GM23338 (cell line): ENCODE measurements around the gene NSD1. TPM values are rescaled to one million over a fixed set of nuclear protein-coding genes. Genes with fewer than 3 reads are reported as not detected.
"Not testable (repeated sequence)": the region's sequence is repeated elsewhere in the genome, so short reads cannot be mapped to it uniquely, and the experiment has no call there.

ENCODE experiments used
- ATAC-seq: fragments of 200-7000 bp; cut with Tn5 transposase; 3 replicates; pipeline ENCODE4 v1.9.1; 2020
- DNase-seq: peaks from one replicate; pipeline ENCODE4 v3.0.0-alpha.2; 2015; ENCODE audit warnings: low spot score
- H2AFZ ChIP-seq: fragments of 200-600 bp; sonication (generic); 2 replicates; pipeline ENCODE4 v1.8.0; 2016; ENCODE audit warnings: antibody characterized with exemption, mild to moderate bottlenecking, moderate library complexity
- H3F3A ChIP-seq: fragments of 200-600 bp; sonication (generic); replicated peaks from 2 replicates; pipeline ENCODE4 v1.8.0; 2017; ENCODE audit warnings: antibody characterized with exemption, mixed run types, low read depth
- H3K27ac ChIP-seq: fragments of 200-600 bp; sonication (generic); 2 replicates; pipeline ENCODE4 v1.6.1; 2016; ENCODE audit warnings: low read depth
- H3K27me3 ChIP-seq: fragments of 200-600 bp; sonication (generic); 2 replicates; pipeline ENCODE4 v1.8.0; 2016; ENCODE audit warnings: mild to moderate bottlenecking, mixed run types, moderate library complexity; ENCODE audit not compliant: insufficient read depth
- H3K36me3 ChIP-seq: fragments of 200-600 bp; sonication (generic); 2 replicates; pipeline ENCODE4 v1.8.0; 2016; ENCODE audit warnings: mild to moderate bottlenecking; ENCODE audit not compliant: insufficient read depth
- H3K4me1 ChIP-seq: fragments of 200-600 bp; sonication (generic); 2 replicates; pipeline ENCODE4 v1.8.0; 2016; ENCODE audit warnings: mild to moderate bottlenecking, moderate library complexity; ENCODE audit not compliant: insufficient read depth
- H3K4me2 ChIP-seq: fragments of 200-600 bp; sonication (generic); 2 replicates; pipeline ENCODE4 v1.7.1; 2017; ENCODE audit warnings: mixed run types
- H3K4me3 ChIP-seq: fragments of 200-600 bp; sonication (generic); 2 replicates; pipeline ENCODE4 v1.6.1; 2016; ENCODE audit warnings: mixed run types
- H3K79me2 ChIP-seq: fragments of 200-600 bp; sonication (generic); replicated peaks from 2 replicates; pipeline ENCODE4 v1.8.0; 2017; ENCODE audit warnings: mild to moderate bottlenecking; ENCODE audit not compliant: insufficient read depth
- H3K9me2 ChIP-seq: fragments of 200-600 bp; sonication (generic); 2 replicates; pipeline ENCODE4 v1.8.0; 2017; ENCODE audit not compliant: insufficient read depth
- H4K20me1 ChIP-seq: fragments of 200-600 bp; sonication (generic); replicated peaks from 2 replicates; pipeline ENCODE4 v1.8.0; 2017; ENCODE audit warnings: mild to moderate bottlenecking; ENCODE audit not compliant: insufficient read depth
- H3K27ac Mint-ChIP-seq: 2 replicates; pipeline ENCODE4 v1.8.0; 2020; ENCODE audit warnings: inconsistent platforms, mild to moderate bottlenecking, moderate library complexity, mixed read lengths
- H3K27me3 Mint-ChIP-seq: 3 replicates; pipeline ENCODE4 v1.8.0; 2022; ENCODE audit warnings: low read depth, mild to moderate bottlenecking, moderate library complexity, mixed read lengths, inconsistent platforms; ENCODE audit not compliant: insufficient read depth, poor library complexity
- H3K36me3 Mint-ChIP-seq: 3 replicates; pipeline ENCODE4 v1.8.0; 2021; ENCODE audit warnings: low read depth, mild to moderate bottlenecking, inconsistent platforms, moderate library complexity, mixed read lengths
- H3K4me1 Mint-ChIP-seq: 3 replicates; pipeline ENCODE4 v1.8.0; 2020; ENCODE audit warnings: mild to moderate bottlenecking, inconsistent platforms, mixed read lengths
- H3K4me3 Mint-ChIP-seq: 3 replicates; pipeline ENCODE4 v1.8.0; 2021; ENCODE audit warnings: moderate library complexity, mild to moderate bottlenecking, inconsistent platforms, mixed read lengths
- H3K9me3 Mint-ChIP-seq: 3 replicates; pipeline ENCODE4 v1.8.0; 2020; ENCODE audit warnings: moderate library complexity, mild to moderate bottlenecking, inconsistent platforms, mixed read lengths
- CREB1 ChIP-seq: fragments of 250-450 bp; sonication (Bioruptor Pico); IDR thresholded peaks from 2 replicates; pipeline ENCODE4 v1.5.0; 2020; ENCODE audit warnings: low read depth, mild to moderate bottlenecking, moderate library complexity
- NANOG ChIP-seq: IDR thresholded peaks from 2 replicates; pipeline ENCODE4 v1.6.1; 2016; ENCODE audit warnings: antibody characterized with exemption, borderline replicate concordance
- POLR2AphosphoS5 ChIP-seq: IDR thresholded peaks from 2 replicates; pipeline ENCODE4 v1.6.1; 2016; ENCODE audit warnings: antibody characterized with exemption, low read depth
- polyA plus RNA-seq: library from polyadenylated mRNA; unstranded; fragments of >200 nt; fragmentation: Nextera tagmentation; extraction: Ambion mirVana; gene quantifications from 2 replicates; pipeline ENCODE4 v1.2.1, GENCODE V29; 2016
- total RNA-seq: library from RNA; depleted of rRNA; stranded (reverse); fragments of >200 nt; shearing (Covaris generic); gene quantifications from 2 replicates; pipeline ENCODE4 v1.2.3, GENCODE V29; 2014
- TF ChIP-seq, protein P1 (sequence below): IDR thresholded peaks from 2 replicates; pipeline ENCODE4 v1.6.1; 2016; ENCODE audit warnings: antibody characterized with exemption
- TF ChIP-seq, protein P2 (sequence below), 2 experiments: fragments of 200-600 bp in 1 of 2; sonication (generic) in 1 of 2; conservative IDR thresholded peaks; 2 replicates each; pipeline versions ENCODE4 v1.5.1 to v1.6.1; 2016 to 2017; ENCODE audit warnings: antibody characterized with exemption in 2 of 2, low read depth in 2 of 2, mild to moderate bottlenecking in 2 of 2, moderate library complexity in 1 of 2
- TF ChIP-seq, protein P3 (sequence below): fragments of 250-450 bp; sonication (Bioruptor Pico); IDR thresholded peaks from 2 replicates; pipeline ENCODE4 v1.5.0; 2020; ENCODE audit warnings: mild to moderate bottlenecking, moderate library complexity

Gene NSD1
- total and polyA plus RNA-seq, 2 experiments from 2014 or later, result 96.4 to 106 TPM

GRCh38 chr5:177304392-177305119 is 171.0 kb downstream of the NSD1 start:
- peaks cover 45% of the 10 kb centered on the region for H3K4me1 Mint-ChIP-seq
- H3K9me3 Mint-ChIP-seq, result no peaks in the 10 kb centered on the region; the same call in 2 of the 3 replicates
- no peak overlapping the region for H2AFZ ChIP-seq

GRCh38 chr5:177306103-177306640 is 172.6 kb downstream of the NSD1 start:
- Histone ChIP-seq H3F3A (peaks cover 31% of the 10 kb centered on the region), H3K36me3 (peaks cover 17% of the 10 kb centered on the region), H3K4me1 (peaks cover 14% of the 10 kb centered on the region), H3K79me2 (peaks cover 21% of the 10 kb centered on the region), H4K20me1 (peaks cover 27% of the 10 kb centered on the region)
- H3K4me3 Mint-ChIP-seq, result peak overlapping the region; percentile 38; the same call in 2 of the 3 replicates
- H2AFZ ChIP-seq, DNase-seq, H3K27ac Mint-ChIP-seq, H3K4me3 ChIP-seq, H3K9me3 Mint-ChIP-seq, ATAC-seq, H3K9me2 ChIP-seq, H3K27ac ChIP-seq, H3K27me3 ChIP-seq, H3K4me2 ChIP-seq: not testable (repeated sequence)
- peaks cover 38% of the 10 kb centered on the region for H3K36me3 Mint-ChIP-seq
- H3K4me1 Mint-ChIP-seq, result peaks cover 40% of the 10 kb centered on the region
- peaks cover 22% of the 10 kb centered on the region for H3K27me3 Mint-ChIP-seq

More at GRCh38 chr5:177304392-177305119, 171.0 kb downstream of the NSD1 start:
- peak overlapping the region; percentile 99 for H3K4me2 ChIP-seq
- 0 out of 2 replicates have a peak overlapping the region, but pooled peaks have one; percentile 80 for H3K27ac ChIP-seq
- peaks cover 23% of the 10 kb centered on the region for H4K20me1 ChIP-seq
- peaks cover 17% of the 10 kb centered on the region for H3K36me3 ChIP-seq
- H3K4me3 Mint-ChIP-seq, result peak overlapping the region; percentile 99
- no peaks in the 10 kb centered on the region for H3K27me3 ChIP-seq
- H3K36me3 Mint-ChIP-seq, result peaks cover 47% of the 10 kb centered on the region
- TF ChIP-seq POLR2AphosphoS5 (no peak), NANOG (no peak), CREB1 (no peak)
- TF ChIP-seq, protein P1, sequence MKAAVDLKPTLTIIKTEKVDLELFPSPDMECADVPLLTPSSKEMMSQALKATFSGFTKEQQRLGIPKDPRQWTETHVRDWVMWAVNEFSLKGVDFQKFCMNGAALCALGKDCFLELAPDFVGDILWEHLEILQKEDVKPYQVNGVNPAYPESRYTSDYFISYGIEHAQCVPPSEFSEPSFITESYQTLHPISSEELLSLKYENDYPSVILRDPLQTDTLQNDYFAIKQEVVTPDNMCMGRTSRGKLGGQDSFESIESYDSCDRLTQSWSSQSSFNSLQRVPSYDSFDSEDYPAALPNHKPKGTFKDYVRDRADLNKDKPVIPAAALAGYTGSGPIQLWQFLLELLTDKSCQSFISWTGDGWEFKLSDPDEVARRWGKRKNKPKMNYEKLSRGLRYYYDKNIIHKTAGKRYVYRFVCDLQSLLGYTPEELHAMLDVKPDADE, result no peak
- TF ChIP-seq, protein P2, sequence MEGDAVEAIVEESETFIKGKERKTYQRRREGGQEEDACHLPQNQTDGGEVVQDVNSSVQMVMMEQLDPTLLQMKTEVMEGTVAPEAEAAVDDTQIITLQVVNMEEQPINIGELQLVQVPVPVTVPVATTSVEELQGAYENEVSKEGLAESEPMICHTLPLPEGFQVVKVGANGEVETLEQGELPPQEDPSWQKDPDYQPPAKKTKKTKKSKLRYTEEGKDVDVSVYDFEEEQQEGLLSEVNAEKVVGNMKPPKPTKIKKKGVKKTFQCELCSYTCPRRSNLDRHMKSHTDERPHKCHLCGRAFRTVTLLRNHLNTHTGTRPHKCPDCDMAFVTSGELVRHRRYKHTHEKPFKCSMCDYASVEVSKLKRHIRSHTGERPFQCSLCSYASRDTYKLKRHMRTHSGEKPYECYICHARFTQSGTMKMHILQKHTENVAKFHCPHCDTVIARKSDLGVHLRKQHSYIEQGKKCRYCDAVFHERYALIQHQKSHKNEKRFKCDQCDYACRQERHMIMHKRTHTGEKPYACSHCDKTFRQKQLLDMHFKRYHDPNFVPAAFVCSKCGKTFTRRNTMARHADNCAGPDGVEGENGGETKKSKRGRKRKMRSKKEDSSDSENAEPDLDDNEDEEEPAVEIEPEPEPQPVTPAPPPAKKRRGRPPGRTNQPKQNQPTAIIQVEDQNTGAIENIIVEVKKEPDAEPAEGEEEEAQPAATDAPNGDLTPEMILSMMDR (conservative IDR thresholded peaks at IDR 0.05; ENCODE audit: low read depth in 2 of 2), result no peak
- TF ChIP-seq, protein P3, sequence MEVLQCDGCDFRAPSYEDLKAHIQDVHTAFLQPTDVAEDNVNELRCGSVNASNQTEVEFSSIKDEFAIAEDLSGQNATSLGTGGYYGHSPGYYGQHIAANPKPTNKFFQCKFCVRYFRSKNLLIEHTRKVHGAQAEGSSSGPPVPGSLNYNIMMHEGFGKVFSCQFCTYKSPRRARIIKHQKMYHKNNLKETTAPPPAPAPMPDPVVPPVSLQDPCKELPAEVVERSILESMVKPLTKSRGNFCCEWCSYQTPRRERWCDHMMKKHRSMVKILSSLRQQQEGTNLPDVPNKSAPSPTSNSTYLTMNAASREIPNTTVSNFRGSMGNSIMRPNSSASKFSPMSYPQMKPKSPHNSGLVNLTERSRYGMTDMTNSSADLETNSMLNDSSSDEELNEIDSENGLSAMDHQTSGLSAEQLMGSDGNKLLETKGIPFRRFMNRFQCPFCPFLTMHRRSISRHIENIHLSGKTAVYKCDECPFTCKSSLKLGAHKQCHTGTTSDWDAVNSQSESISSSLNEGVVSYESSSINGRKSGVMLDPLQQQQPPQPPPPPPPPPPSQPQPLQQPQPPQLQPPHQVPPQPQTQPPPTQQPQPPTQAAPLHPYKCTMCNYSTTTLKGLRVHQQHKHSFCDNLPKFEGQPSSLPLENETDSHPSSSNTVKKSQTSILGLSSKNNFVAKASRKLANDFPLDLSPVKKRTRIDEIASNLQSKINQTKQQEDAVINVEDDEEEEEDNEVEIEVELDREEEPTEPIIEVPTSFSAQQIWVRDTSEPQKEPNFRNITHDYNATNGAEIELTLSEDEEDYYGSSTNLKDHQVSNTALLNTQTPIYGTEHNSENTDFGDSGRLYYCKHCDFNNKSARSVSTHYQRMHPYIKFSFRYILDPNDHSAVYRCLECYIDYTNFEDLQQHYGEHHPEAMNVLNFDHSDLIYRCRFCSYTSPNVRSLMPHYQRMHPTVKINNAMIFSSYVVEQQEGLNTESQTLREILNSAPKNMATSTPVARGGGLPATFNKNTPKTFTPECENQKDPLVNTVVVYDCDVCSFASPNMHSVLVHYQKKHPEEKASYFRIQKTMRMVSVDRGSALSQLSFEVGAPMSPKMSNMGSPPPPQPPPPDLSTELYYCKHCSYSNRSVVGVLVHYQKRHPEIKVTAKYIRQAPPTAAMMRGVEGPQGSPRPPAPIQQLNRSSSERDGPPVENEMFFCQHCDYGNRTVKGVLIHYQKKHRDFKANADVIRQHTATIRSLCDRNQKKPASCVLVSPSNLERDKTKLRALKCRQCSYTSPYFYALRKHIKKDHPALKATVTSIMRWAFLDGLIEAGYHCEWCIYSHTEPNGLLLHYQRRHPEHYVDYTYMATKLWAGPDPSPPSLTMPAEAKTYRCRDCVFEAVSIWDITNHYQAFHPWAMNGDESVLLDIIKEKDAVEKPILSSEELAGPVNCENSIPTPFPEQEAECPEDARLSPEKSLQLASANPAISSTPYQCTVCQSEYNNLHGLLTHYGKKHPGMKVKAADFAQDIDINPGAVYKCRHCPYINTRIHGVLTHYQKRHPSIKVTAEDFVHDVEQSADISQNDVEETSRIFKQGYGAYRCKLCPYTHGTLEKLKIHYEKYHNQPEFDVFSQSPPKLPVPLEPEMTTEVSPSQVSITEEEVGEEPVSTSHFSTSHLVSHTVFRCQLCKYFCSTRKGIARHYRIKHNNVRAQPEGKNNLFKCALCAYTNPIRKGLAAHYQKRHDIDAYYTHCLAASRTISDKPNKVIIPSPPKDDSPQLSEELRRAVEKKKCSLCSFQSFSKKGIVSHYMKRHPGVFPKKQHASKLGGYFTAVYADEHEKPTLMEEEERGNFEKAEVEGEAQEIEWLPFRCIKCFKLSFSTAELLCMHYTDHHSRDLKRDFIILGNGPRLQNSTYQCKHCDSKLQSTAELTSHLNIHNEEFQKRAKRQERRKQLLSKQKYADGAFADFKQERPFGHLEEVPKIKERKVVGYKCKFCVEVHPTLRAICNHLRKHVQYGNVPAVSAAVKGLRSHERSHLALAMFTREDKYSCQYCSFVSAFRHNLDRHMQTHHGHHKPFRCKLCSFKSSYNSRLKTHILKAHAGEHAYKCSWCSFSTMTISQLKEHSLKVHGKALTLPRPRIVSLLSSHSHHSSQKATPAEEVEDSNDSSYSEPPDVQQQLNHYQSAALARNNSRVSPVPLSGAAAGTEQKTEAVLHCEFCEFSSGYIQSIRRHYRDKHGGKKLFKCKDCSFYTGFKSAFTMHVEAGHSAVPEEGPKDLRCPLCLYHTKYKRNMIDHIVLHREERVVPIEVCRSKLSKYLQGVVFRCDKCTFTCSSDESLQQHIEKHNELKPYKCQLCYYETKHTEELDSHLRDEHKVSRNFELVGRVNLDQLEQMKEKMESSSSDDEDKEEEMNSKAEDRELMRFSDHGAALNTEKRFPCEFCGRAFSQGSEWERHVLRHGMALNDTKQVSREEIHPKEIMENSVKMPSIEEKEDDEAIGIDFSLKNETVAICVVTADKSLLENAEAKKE (CRISPR knock-in tag), result no peak
- peaks cover 36% of the 10 kb centered on the region for H3F3A ChIP-seq
- peaks cover 9% of the 10 kb centered on the region for H3K4me1 ChIP-seq
- no peak for ATAC-seq
- H3K27ac Mint-ChIP-seq, result peak overlapping the region; percentile 97
- H3K9me2 ChIP-seq, result no peaks in the 10 kb centered on the region
- DNase-seq, result no peak
- H3K4me3 ChIP-seq, result peak overlapping the region; percentile 99
- H3K79me2 ChIP-seq, result peaks cover 21% of the 10 kb centered on the region
- H3K27me3 Mint-ChIP-seq, result peaks cover 25% of the 10 kb centered on the region
